ENCODE results near the gene BORA. TPM values are rescaled to one million over a fixed set of nuclear protein-coding genes. Genes with fewer than 3 reads are reported as not detected.

The BORA gene
- total and polyA plus RNA-seq, 2 of the 13 experiments (the other 11 are each of a cell fraction or from before 2014, with no cell fraction given) = 4.0 to 17.4 TPM

DNA sequence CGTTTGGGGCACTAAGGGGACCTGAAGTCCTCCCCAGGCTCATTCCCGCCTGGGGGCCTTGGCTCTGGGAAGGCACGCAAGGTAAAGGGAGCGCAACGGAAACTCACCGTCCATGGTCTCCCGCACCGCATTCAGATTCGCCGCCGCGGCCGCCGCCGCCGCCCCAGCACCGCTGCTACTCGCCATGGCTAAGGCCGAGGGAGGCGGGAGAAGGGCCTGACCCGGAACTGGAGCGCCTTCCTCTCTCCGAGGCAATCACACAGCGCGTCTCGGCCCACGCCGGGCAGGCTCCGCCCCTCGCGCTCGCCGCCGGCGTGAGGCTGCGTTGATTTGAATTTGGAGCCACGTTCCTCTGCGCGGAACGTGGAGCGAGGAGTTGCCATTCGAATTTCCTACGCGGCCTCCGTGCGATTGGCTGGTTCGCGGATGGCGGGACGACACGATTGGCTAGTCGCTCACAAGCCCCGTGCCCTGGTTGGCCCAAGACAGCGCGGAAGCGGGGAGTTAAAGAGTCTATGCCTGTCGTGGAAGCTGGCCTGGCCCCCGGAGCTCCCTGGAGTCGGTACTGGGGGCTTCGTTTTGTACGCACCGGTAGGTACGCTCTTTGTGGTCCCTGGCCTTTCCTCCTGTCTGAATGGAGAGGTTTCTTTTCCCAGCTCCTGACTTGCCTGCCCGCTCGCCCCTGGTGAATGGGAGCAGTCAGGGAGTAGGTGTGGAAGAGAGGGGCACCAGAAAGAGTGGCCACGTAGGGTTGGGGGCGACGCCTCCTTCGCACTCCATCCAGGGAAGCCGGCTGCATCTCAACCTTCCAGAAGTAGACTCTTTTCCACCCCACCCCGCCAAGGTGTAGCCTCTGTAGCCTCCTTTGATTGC, at the start of gene BORA, which contains the start of gene MZT1 (continued):
- TF ChIP-seq, protein P1, sequence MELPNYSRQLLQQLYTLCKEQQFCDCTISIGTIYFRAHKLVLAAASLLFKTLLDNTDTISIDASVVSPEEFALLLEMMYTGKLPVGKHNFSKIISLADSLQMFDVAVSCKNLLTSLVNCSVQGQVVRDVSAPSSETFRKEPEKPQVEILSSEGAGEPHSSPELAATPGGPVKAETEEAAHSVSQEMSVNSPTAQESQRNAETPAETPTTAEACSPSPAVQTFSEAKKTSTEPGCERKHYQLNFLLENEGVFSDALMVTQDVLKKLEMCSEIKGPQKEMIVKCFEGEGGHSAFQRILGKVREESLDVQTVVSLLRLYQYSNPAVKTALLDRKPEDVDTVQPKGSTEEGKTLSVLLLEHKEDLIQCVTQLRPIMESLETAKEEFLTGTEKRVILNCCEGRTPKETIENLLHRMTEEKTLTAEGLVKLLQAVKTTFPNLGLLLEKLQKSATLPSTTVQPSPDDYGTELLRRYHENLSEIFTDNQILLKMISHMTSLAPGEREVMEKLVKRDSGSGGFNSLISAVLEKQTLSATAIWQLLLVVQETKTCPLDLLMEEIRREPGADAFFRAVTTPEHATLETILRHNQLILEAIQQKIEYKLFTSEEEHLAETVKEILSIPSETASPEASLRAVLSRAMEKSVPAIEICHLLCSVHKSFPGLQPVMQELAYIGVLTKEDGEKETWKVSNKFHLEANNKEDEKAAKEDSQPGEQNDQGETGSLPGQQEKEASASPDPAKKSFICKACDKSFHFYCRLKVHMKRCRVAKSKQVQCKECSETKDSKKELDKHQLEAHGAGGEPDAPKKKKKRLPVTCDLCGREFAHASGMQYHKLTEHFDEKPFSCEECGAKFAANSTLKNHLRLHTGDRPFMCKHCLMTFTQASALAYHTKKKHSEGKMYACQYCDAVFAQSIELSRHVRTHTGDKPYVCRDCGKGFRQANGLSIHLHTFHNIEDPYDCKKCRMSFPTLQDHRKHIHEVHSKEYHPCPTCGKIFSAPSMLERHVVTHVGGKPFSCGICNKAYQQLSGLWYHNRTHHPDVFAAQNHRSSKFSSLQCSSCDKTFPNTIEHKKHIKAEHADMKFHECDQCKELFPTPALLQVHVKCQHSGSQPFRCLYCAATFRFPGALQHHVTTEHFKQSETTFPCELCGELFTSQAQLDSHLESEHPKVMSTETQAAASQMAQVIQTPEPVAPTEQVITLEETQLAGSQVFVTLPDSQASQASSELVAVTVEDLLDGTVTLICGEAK (IDR thresholded peaks at IDR 0.05) = no peak
- TF ChIP-seq, protein P1 (CRISPR knock-in tag; IDR thresholded peaks at IDR 0.05) = peak; percentile 88
- TF ChIP-seq ZNF333 (CRISPR knock-in tag; IDR thresholded peaks at IDR 0.05; ENCODE audit: borderline replicate concordance) = 0 out of 2 replicates have a peak, but pooled peaks have one; percentile 44
- peak; percentile 87; the same call in 1 of the 2 replicates for TF ChIP-seq ZNF580 (CRISPR knock-in tag; IDR thresholded peaks at IDR 0.05; ENCODE audit: borderline replicate concordance, low read depth)
- no peak for TF ChIP-seq HMG20B (CRISPR knock-in tag; conservative IDR thresholded peaks at IDR 0.05)
- TF ChIP-seq, protein P2, sequence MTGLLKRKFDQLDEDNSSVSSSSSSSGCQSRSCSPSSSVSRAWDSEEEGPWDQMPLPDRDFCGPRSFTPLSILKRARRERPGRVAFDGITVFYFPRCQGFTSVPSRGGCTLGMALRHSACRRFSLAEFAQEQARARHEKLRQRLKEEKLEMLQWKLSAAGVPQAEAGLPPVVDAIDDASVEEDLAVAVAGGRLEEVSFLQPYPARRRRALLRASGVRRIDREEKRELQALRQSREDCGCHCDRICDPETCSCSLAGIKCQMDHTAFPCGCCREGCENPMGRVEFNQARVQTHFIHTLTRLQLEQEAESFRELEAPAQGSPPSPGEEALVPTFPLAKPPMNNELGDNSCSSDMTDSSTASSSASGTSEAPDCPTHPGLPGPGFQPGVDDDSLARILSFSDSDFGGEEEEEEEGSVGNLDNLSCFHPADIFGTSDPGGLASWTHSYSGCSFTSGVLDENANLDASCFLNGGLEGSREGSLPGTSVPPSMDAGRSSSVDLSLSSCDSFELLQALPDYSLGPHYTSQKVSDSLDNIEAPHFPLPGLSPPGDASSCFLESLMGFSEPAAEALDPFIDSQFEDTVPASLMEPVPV (CRISPR knock-in tag; IDR thresholded peaks at IDR 0.05) = peak; percentile 100
- TF ChIP-seq ZNF703 (CRISPR knock-in tag; IDR thresholded peaks at IDR 0.05; ENCODE audit: borderline replicate concordance) = no peak
- peak; percentile 90 for TF ChIP-seq ZFY (CRISPR knock-in tag; IDR thresholded peaks at IDR 0.05)
- 0 out of 2 replicates have a peak, but pooled peaks have one; percentile 69 for TF ChIP-seq ZNF543 (CRISPR knock-in tag; IDR thresholded peaks at IDR 0.05)
- peak; percentile 81 for TF ChIP-seq POLR2G (IDR thresholded peaks at IDR 0.05; ENCODE audit: low read depth, low read length)
- no peak; the same call in 1 of the 2 replicates for TF ChIP-seq NCOA2 (CRISPR knock-in tag; IDR thresholded peaks at IDR 0.05)
- peak; percentile 81 for TF ChIP-seq SALL2 (CRISPR knock-in tag; IDR thresholded peaks at IDR 0.05)
- no peak for TF ChIP-seq JUND (CRISPR knock-in tag; IDR thresholded peaks at IDR 0.05)
- TF ChIP-seq, protein P3, sequence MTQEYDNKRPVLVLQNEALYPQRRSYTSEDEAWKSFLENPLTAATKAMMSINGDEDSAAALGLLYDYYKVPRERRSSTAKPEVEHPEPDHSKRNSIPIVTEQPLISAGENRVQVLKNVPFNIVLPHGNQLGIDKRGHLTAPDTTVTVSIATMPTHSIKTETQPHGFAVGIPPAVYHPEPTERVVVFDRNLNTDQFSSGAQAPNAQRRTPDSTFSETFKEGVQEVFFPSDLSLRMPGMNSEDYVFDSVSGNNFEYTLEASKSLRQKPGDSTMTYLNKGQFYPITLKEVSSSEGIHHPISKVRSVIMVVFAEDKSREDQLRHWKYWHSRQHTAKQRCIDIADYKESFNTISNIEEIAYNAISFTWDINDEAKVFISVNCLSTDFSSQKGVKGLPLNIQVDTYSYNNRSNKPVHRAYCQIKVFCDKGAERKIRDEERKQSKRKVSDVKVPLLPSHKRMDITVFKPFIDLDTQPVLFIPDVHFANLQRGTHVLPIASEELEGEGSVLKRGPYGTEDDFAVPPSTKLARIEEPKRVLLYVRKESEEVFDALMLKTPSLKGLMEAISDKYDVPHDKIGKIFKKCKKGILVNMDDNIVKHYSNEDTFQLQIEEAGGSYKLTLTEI (CRISPR knock-in tag; conservative IDR thresholded peaks at IDR 0.05) = peak; percentile 94
- TF ChIP-seq DMAP1 (CRISPR knock-in tag; IDR thresholded peaks at IDR 0.05) = peak; percentile 95
- no peak; the same call in 1 of the 2 replicates for TF ChIP-seq SATB2 (CRISPR knock-in tag; IDR thresholded peaks at IDR 0.05)
